Testis (tissue), 2 donors: ENCODE results near the gene CDH12.

Experiments
- POLR2A ChIP-seq: fragments of 450-650 bp; IDR thresholded peaks from one replicate; pipeline ENCODE4 v1.6.1; 2017; ENCODE audit warnings: antibody characterized with exemption, mild to moderate bottlenecking, moderate library complexity
- TF ChIP-seq, protein P1 (sequence below), 3 experiments: fragments of 450-650 bp in 2 of 3; fragments of 200-600 bp in 1 of 3; sonication (generic) in 1 of 3; IDR thresholded peaks; one replicate each; pipeline ENCODE4 v1.5.1; 2016 to 2019; ENCODE audit warnings: antibody characterized with exemption in 3 of 3, mild to moderate bottlenecking in 2 of 3, moderate library complexity in 1 of 3

DNA sequence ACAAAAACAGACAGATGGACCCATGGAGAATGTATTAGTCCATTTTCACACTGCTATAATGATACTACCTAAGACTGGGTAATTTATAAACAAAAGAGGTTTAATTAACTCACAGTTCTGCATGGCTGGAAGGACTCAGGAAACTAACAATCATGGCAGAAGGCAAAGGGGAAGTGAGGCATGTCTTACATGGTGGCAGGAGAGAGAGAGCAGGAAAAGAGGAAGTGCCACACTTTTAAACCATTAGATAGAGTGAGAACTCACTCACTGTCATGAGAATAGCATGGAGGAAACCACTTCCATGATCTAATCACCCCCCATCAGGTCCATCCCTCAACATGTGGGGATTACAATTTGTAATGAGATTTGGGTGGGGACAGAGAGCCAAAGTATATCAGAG, 808.9 kb downstream of the CDH12 start:
- TF ChIP-seq, protein P1, sequence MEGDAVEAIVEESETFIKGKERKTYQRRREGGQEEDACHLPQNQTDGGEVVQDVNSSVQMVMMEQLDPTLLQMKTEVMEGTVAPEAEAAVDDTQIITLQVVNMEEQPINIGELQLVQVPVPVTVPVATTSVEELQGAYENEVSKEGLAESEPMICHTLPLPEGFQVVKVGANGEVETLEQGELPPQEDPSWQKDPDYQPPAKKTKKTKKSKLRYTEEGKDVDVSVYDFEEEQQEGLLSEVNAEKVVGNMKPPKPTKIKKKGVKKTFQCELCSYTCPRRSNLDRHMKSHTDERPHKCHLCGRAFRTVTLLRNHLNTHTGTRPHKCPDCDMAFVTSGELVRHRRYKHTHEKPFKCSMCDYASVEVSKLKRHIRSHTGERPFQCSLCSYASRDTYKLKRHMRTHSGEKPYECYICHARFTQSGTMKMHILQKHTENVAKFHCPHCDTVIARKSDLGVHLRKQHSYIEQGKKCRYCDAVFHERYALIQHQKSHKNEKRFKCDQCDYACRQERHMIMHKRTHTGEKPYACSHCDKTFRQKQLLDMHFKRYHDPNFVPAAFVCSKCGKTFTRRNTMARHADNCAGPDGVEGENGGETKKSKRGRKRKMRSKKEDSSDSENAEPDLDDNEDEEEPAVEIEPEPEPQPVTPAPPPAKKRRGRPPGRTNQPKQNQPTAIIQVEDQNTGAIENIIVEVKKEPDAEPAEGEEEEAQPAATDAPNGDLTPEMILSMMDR (IDR thresholded peaks at IDR 0.05): no peak
- TF ChIP-seq POLR2A: no peak
